Measurements from ENCODE around the gene C21orf58.

The C21orf58 gene

DNA sequence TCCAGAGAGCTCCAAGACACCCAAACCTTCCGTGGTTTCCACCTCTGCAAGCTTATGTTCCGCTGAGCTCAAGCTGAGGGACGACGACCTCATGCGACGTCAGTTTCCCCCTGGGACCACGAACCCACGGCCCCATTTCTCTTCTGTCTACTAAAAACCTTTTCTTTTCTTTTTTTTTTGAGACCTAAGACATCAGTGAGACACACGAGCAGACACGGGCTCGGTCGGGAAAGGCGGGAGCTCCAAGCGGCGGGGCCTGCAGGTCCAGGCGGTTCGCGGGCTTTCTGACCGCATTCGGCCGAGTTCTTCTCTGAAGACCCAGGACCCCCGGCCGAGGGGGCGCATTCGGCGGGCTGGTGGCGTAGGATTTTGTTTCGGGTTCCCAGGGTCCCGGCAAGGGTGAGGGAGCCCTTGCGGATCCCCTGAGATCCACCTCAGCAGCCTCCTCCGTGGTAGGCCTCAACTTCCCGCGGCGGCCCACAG, 402 bp downstream of the C21orf58 start:
- Histone ChIP-seq H3K79me2 (ENCODE audit: insufficient read depth, low read length) (peaks cover 47% of the 10 kb centered on the region), H4K20me1 (ENCODE audit: insufficient read depth, low read length) (no peaks in the 10 kb centered on the region), H3K9me2 (ENCODE audit: low read depth, low read length) (no peaks in the 10 kb centered on the region), H3K36me3 (ENCODE audit: insufficient read depth, low read length) (peaks cover 37% of the 10 kb centered on the region), H3K4me2 (ENCODE audit: low read length) (peak overlapping the region; percentile 70), H2AFZ (ENCODE audit: low read length) (no peak overlapping the region), H3F3A (ENCODE audit: insufficient read depth, low read length) (no peaks in the 10 kb centered on the region), H3K4me3 (ENCODE audit: low read depth, low read length, poor library complexity, severe bottlenecking) (peak overlapping the region; percentile 79), H3K4me1 (ENCODE audit: insufficient read depth, low read length, severe bottlenecking) (peaks cover 37% of the 10 kb centered on the region), H3K27me3 (ENCODE audit: insufficient read depth, low read length) (no peaks in the 10 kb centered on the region), H3K9ac (ENCODE audit: low read length) (peak overlapping the region; percentile 98), H3K27ac (ENCODE audit: low read depth, low read length, poor library complexity, severe bottlenecking) (peak overlapping the region; percentile 87), H3K9me3 (ENCODE audit: low read length) (no peaks in the 10 kb centered on the region)
- TF ChIP-seq CTCF (IDR thresholded peaks at IDR 0.05; ENCODE audit: low read length) (no peak), EZH2 (IDR thresholded peaks at IDR 0.05; ENCODE audit: borderline replicate concordance, low read length) (no peak)

DNA sequence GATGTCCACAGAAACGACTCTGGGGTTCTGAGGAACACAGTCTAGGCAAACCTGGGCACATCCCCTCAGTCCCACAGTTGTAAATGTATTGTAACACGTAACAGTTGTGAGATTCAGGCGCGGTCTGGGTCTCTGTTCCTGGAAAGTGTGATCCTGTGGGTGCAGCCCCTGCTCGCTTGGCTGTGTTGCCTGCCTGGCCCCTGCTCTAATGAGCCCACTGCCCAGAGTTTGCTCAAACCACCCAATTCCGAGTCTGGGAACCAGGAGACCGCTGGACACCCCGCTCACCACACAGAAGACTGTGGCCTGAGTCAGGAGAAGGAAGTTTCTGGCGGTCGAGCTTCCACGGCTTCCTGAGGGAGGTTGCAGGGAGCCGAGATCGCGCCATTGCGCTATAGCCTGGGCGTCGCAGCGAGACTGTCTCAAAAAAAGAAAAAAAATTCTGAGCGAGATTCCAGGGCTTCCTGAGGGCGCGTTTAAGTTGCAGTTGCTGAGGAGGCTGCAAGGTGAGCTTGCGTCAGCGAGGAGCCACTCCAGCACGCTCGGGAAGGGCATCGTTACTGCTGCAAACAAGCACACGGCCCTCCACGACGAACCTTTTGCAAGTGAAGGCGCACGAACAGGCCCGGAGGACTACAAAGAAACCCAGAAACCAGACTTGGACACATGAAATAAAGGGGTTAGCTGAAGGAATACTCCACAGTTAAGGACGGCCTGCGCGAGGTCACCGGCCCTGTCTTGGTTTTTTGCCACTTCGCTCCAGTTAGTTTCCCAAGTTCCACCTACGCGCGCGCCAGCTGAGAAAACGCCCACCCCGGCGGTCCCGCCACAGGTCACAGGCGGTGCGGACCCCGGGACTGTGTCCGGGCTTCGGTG, 1.1 kb downstream of the C21orf58 start:
- Histone ChIP-seq H3F3A (ENCODE audit: insufficient read depth, low read length) (no peaks in the 10 kb centered on the region), H2AFZ (ENCODE audit: low read length) (no peak overlapping the region), H3K4me1 (ENCODE audit: insufficient read depth, low read length, severe bottlenecking) (peaks cover 37% of the 10 kb centered on the region)

DNA sequence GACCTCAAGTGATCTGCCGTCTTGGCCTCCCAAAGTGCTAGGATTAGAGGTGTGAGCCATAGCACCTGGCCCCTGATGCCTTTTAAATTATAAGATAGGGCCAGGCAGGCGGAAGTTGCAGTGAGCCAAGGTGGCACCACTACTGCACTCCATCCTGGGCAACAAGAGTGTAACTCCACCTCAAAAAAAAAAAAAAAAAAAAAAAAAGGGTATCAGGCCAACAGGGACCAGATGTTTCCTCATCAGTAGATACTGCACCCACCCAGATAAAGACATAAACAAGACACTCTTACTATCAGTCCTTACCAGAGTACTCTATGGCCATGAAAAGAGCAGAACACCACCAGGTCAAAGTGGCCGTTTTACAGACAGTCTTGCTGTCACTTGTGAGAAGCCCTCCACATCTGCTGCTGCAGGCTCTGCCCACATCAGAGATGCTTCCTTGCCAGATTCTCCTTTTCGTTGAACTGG, 3.3 kb downstream of the C21orf58 start:
- H3K36me3 ChIP-seq (ENCODE audit: insufficient read depth, low read length) = peaks cover 31% of the 10 kb centered on the region
- H3K27ac ChIP-seq (ENCODE audit: low read depth, low read length, poor library complexity, severe bottlenecking) = peak overlapping the region; percentile 35
- H3K9me3 ChIP-seq (ENCODE audit: low read length) = no peaks in the 10 kb centered on the region
- peak overlapping the region; percentile 32; the same call in 1 of the 2 replicates for H3K9ac ChIP-seq (ENCODE audit: low read length)
- H3K4me2 ChIP-seq (ENCODE audit: low read length) = peak overlapping the region; percentile 70
- peaks cover 29% of the 10 kb centered on the region for H3K4me1 ChIP-seq (ENCODE audit: insufficient read depth, low read length, severe bottlenecking)
- H3K27me3 ChIP-seq (ENCODE audit: insufficient read depth, low read length) = no peaks in the 10 kb centered on the region
- H3K79me2 ChIP-seq (ENCODE audit: insufficient read depth, low read length) = peaks cover 32% of the 10 kb centered on the region
- TF ChIP-seq EZH2 (IDR thresholded peaks at IDR 0.05; ENCODE audit: borderline replicate concordance, low read length) = no peak
- no peak for TF ChIP-seq CTCF (IDR thresholded peaks at IDR 0.05; ENCODE audit: low read length)
- H2AFZ ChIP-seq (ENCODE audit: low read length) = no peak overlapping the region
- no peaks in the 10 kb centered on the region for H4K20me1 ChIP-seq (ENCODE audit: insufficient read depth, low read length)
- H3K4me3 ChIP-seq (ENCODE audit: low read depth, low read length, poor library complexity, severe bottlenecking) = peak overlapping the region; percentile 79
- no peaks in the 10 kb centered on the region for H3K9me2 ChIP-seq (ENCODE audit: low read depth, low read length)
- H3F3A ChIP-seq (ENCODE audit: insufficient read depth, low read length) = no peaks in the 10 kb centered on the region

More for the DNA sequence above, 1.1 kb downstream of the C21orf58 start:
- Histone ChIP-seq H4K20me1 (ENCODE audit: insufficient read depth, low read length) (no peaks in the 10 kb centered on the region), H3K36me3 (ENCODE audit: insufficient read depth, low read length) (peaks cover 31% of the 10 kb centered on the region), H3K27me3 (ENCODE audit: insufficient read depth, low read length) (no peaks in the 10 kb centered on the region), H3K9me2 (ENCODE audit: low read depth, low read length) (no peaks in the 10 kb centered on the region), H3K79me2 (ENCODE audit: insufficient read depth, low read length) (peaks cover 44% of the 10 kb centered on the region), H3K9me3 (ENCODE audit: low read length) (no peaks in the 10 kb centered on the region), H3K4me2 (ENCODE audit: low read length) (peak overlapping the region; percentile 70), H3K9ac (ENCODE audit: low read length) (peak overlapping the region; percentile 98), H3K4me3 (ENCODE audit: low read depth, low read length, poor library complexity, severe bottlenecking) (peak overlapping the region; percentile 79), H3K27ac (ENCODE audit: low read depth, low read length, poor library complexity, severe bottlenecking) (peak overlapping the region; percentile 87)
- TF ChIP-seq CTCF (IDR thresholded peaks at IDR 0.05; ENCODE audit: low read length) (no peak), EZH2 (IDR thresholded peaks at IDR 0.05; ENCODE audit: borderline replicate concordance, low read length) (no peak)

All from OCI-LY1 (cell line).